BJ (cell line): ENCODE results near the gene KLHL29. TPM values are rescaled to one million over a fixed set of nuclear protein-coding genes. Genes with fewer than 3 reads are reported as not detected.

Experiments
- CTCF ChIA-PET: fragments of 350-600 bp; formaldehyde crosslinking; extraction: SDS; loops from one replicate; lab custom pipeline; 2021; ENCODE audit warnings: antibody characterized with exemption, inconsistent platforms; lab: Yijun Ruan, JAX
- POLR2A ChIA-PET: fragments of 300-600 bp; sonication (Branson Sonifier 250); formaldehyde crosslinking; extraction: SDS; loops from one replicate; lab custom pipeline; 2021; ENCODE audit warnings: antibody characterized with exemption; lab: Charles Lee
- DNase-seq: peaks from one replicate; pipeline ENCODE4 v3.0.0-alpha.2; 2011; ENCODE audit warnings: low read depth
- H3K27me3 ChIP-seq: 2 replicates; pipeline ENCODE4 v1.6.0; 2011; ENCODE audit warnings: low read length; ENCODE audit not compliant: control insufficient read depth, insufficient read depth
- H3K36me3 ChIP-seq: 2 replicates; pipeline ENCODE4 v1.5.1; 2011; ENCODE audit warnings: low read length; ENCODE audit not compliant: control insufficient read depth, insufficient read depth
- H3K4me3 ChIP-seq: 2 replicates; pipeline ENCODE4 v1.5.1; 2011; ENCODE audit warnings: low read depth, mild to moderate bottlenecking, control low read depth, low read length
- polyA plus RNA-seq: library from polyadenylated mRNA; depleted of rRNA; stranded (reverse); fragments of >200 nt; gene quantifications from 2 replicates; pipeline ENCODE4 v1.2.3, GENCODE V29; 2011
- TF ChIP-seq, protein P1 (sequence below): IDR thresholded peaks from 2 replicates; pipeline ENCODE4 v1.5.1; 2011; ENCODE audit warnings: low read depth, mild to moderate bottlenecking, control low read depth, inconsistent platforms, low read length, moderate library complexity; ENCODE audit not compliant: insufficient read depth

The KLHL29 gene
- polyA plus RNA-seq, 1 experiment = 10.0 TPM

DNA sequence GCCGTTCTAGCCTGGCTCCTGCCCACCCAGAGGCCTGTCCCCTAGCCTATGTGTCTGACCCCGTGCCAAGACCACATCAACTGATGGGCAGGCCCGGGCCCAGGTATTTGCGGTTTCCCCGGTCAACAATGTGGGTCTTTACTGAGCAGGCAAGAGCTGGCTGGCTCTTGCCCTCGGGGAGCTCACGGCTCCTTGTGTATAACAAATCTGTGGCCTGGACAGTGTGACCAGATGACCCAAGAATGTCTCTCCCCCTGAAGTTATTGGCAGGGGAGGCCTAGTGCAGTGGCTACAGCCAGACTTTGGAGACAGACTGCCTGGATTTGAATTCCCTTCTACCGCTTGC, 179.6 kb downstream of the KLHL29 start:
- Histone ChIP-seq H3K4me3 (no peak overlapping the region), H3K36me3 (no peaks in the 10 kb centered on the region; the same call in 1 of the 2 replicates), H3K27me3 (no peaks in the 10 kb centered on the region)
- CTCF ChIA-PET = no interaction called here
- DNase-seq = peak; percentile 31
- POLR2A ChIA-PET = no interaction called here
- TF ChIP-seq, protein P1, sequence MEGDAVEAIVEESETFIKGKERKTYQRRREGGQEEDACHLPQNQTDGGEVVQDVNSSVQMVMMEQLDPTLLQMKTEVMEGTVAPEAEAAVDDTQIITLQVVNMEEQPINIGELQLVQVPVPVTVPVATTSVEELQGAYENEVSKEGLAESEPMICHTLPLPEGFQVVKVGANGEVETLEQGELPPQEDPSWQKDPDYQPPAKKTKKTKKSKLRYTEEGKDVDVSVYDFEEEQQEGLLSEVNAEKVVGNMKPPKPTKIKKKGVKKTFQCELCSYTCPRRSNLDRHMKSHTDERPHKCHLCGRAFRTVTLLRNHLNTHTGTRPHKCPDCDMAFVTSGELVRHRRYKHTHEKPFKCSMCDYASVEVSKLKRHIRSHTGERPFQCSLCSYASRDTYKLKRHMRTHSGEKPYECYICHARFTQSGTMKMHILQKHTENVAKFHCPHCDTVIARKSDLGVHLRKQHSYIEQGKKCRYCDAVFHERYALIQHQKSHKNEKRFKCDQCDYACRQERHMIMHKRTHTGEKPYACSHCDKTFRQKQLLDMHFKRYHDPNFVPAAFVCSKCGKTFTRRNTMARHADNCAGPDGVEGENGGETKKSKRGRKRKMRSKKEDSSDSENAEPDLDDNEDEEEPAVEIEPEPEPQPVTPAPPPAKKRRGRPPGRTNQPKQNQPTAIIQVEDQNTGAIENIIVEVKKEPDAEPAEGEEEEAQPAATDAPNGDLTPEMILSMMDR = no peak

DNA sequence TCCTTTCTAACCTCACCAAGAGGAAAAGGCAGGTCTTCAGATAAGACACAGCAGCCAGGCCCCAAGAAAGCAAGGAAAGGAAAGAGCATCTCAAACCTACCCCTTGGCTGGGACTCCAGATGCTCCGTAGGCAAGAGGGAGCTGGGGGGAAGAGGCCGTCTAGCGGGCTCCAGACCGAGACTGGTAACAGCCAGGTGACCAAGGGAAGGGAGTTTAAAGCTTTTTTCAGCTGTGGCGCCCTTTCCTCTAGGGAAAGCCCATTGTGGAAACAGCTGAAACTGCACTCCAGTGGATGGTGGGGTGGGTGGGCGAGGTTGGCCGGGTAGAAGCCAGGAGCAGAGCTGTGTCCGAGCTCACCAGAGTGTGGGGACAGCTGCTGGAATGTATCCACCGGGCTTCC, 180.4 kb downstream of the KLHL29 start:
- POLR2A ChIA-PET = no interaction called here
- DNase-seq = no peak
- Histone ChIP-seq H3K36me3 (no peaks in the 10 kb centered on the region; the same call in 1 of the 2 replicates), H3K4me3 (no peak overlapping the region), H3K27me3 (no peaks in the 10 kb centered on the region)
- CTCF ChIA-PET = no interaction called here
- TF ChIP-seq, protein P1 = no peak

DNA sequence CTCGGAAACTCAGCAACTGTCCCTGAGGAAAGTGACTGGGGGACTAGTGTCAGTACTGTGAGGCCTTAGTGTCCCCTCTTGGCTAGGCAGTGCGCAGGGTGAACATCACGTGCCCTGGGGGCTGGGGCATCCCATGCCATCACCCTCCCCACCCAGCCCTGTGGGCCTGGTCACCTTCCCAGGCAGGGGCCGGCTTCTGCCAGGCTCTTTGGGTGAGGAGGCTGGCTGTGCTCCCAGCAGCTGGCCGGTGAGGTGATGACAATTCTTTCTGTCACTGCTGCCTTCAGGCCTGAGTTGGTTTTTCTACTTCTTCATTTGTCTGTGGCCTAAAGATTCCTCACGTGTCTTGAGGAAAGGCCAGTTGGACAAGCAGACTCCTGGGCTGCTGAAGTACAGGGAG, 180.8 kb downstream of the KLHL29 start:
- H3K36me3 ChIP-seq = no peaks in the 10 kb centered on the region; the same call in 1 of the 2 replicates
- no peak overlapping the region for H3K4me3 ChIP-seq
- DNase-seq = no peak
- TF ChIP-seq, protein P1 = no peak
- H3K27me3 ChIP-seq = no peaks in the 10 kb centered on the region; the same call in 1 of the 2 replicates
- POLR2A ChIA-PET = no interaction called here
- CTCF ChIA-PET = no interaction called here

DNA sequence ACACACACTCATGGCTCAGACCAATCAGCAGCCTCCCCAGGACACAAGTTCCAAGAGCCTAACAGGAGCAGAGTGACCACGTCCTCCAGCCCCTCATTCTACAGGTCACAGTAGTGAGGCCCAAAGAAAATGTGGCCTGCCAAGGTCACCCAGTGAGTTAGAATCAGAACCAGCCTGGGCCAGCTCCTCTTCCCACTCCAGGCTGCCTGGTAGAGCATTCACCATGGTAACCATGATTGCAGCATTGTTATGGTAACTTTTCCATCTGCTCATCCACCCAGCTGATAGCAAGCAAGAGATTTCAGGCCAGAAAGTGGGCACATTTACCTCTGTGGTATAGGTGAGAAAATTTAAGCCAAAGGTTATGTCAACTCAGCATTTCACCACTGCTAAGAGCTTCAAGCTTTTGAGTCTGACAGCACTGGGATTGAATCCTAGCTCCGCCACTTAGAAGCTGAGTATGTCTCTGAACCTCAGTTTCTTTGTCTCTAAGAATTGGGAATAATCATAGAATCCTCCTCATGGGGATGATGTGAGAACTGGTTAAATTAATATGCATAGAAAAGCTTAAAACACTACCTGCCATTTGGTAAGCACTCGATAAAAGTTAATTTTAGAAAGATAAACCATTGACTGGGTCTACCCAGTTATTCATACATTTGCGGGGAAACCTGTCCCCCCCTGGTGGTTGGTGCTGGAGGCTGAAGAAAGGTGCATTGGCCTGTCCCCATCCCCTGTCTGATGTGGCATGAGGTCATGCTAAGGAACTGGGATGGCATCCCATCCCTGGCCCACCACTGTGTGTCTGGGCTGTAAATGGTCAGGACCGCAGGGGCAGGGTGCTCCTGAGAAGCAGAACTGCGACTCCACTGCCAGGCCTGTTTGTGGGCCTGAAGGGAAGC, 181.5 kb downstream of the KLHL29 start:
- Histone ChIP-seq H3K27me3 (no peaks in the 10 kb centered on the region; the same call in 1 of the 2 replicates), H3K36me3 (no peaks in the 10 kb centered on the region; the same call in 1 of the 2 replicates), H3K4me3 (no peak overlapping the region)
- CTCF ChIA-PET = interaction anchor here (0.5 to 0.9 kb wide), 3 partner anchors 13 to 1711 kb away, joined by 3 read pairs; no protein-coding TSS in a partner anchor
- no peak for DNase-seq
- POLR2A ChIA-PET = no interaction called here
- TF ChIP-seq, protein P1 = no peak

DNA sequence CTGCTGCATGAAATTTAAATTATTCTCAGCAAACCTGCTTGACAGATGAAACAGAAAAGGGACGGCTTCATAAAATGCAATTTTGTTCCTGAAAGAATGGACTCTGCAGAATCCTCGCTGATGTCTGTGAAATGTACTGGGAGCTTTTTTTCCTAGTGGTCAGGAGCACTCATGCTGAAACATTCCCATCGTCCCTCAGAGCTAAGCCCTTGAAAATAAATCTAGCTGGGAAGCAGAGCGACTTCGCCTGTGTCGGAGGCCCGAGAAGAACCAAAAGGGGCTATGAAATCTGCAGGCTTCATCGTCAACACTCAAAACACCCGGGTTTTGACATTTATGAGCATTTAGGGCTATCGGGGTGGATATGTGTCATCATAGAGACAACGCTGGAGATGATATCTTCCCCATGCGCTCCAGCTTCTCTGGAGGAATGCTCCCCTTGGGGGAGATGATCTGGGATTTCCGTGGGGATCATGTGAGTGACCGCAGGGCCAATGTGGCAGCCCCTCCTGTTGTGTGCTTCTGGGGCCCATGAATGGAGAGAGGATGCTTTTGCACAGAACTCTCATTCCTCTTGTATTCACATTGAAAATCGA, 182.3 kb downstream of the KLHL29 start:
- no peak for DNase-seq
- TF ChIP-seq, protein P1 = no peak
- POLR2A ChIA-PET = no interaction called here
- CTCF ChIA-PET = interaction anchor here (0.5 to 0.9 kb wide), 3 partner anchors 12 to 1710 kb away, joined by 3 read pairs; no protein-coding TSS in a partner anchor
- H3K27me3 ChIP-seq = no peaks in the 10 kb centered on the region; the same call in 1 of the 2 replicates
- no peak overlapping the region for H3K4me3 ChIP-seq
- no peaks in the 10 kb centered on the region; the same call in 1 of the 2 replicates for H3K36me3 ChIP-seq
